HepG2 (cell line): ENCODE data around the gene ZNF318. TPM values are rescaled to one million over a fixed set of nuclear protein-coding genes. Genes with fewer than 3 reads are reported as not detected.
A peak's percentile ranks its signal among the peaks of the same experiment; 100 is the strongest.

Experiments
- ATAC-seq: fragments of 200-7000 bp; cut with Tn5 transposase; 3 replicates; pipeline ENCODE4 v1.9.1; 2020; ENCODE audit warnings: mild to moderate bottlenecking, moderate library complexity
- BruUV-seq: library from RNA; stranded (reverse); fragments of 400-500 nt; replicated peaks from 2 replicates; lab custom pipeline; 2021; lab: Mats Ljungman, UMichigan
- CTCF ChIA-PET: fragments of 300-600 bp; formaldehyde crosslinking; extraction: SDS; loops from one replicate; lab custom pipeline; 2021; ENCODE audit warnings: low total read pairs, inconsistent platforms, low intra/inter-chr PET ratio; lab: Yijun Ruan, JAX
- POLR2A ChIA-PET: fragments of 350-600 bp; sonication (Branson Sonifier 250); formaldehyde crosslinking; loops from one replicate; lab custom pipeline; 2020; ENCODE audit warnings: antibody characterized with exemption, inconsistent platforms; lab: Yijun Ruan, JAX
- DNase-seq: peaks from one replicate; pipeline ENCODE4 v3.0.0-alpha.2; 2015; ENCODE audit warnings: low spot score
- FAIRE-seq: peaks from 3 replicates; lab custom pipeline; 2011; peaks lifted over from hg19 to GRCh38; lab: Jason Lieb, UNC
- H2AFZ ChIP-seq: one replicate; pipeline ENCODE4 v1.6.1; 2011; ENCODE audit warnings: low read length, inconsistent platforms
- H3K27ac ChIP-seq: fragments of 300-600 bp; 3 replicates; pipeline ENCODE4 v1.8.0; 2011; ENCODE audit warnings: mixed run types, mild to moderate bottlenecking, mixed read lengths, low read length, inconsistent platforms; ENCODE audit not compliant: insufficient read depth; ENCODE audit errors: extremely low read length
- H3K27me3 ChIP-seq, 2 experiments: fragments of 200-600 bp in 1 of 2; 2 replicates in 1 of 2; 3 replicates in 1 of 2; pipeline versions ENCODE4 v1.6.0 to v1.8.0; 2011; ENCODE audit warnings: low read length in 2 of 2, mild to moderate bottlenecking in 2 of 2, moderate library complexity in 2 of 2, inconsistent platforms in 1 of 2; ENCODE audit not compliant: insufficient read depth in 2 of 2, control insufficient read depth in 1 of 2
- H3K36me3 ChIP-seq, 2 experiments: fragments of 200-600 bp in 1 of 2; replicated peaks in 1 of 2; 2 replicates in 1 of 2; 3 replicates in 1 of 2; pipeline versions ENCODE4 v1.5.1 to v1.8.0; 2011; ENCODE audit warnings: low read length in 2 of 2, inconsistent platforms in 1 of 2; ENCODE audit not compliant: insufficient read depth in 2 of 2, control insufficient read depth in 1 of 2
- H3K4me1 ChIP-seq: 2 replicates; pipeline ENCODE4 v1.5.1; 2012; ENCODE audit warnings: low read length, inconsistent platforms; ENCODE audit not compliant: insufficient read depth
- H3K4me2 ChIP-seq: 2 replicates; pipeline ENCODE4 v1.6.0; 2011; ENCODE audit warnings: low read depth, low read length, inconsistent platforms
- H3K4me3 ChIP-seq, 3 experiments: fragments of 200-600 bp in 1 of 3; sonication (generic), shearing (Covaris generic) in 1 of 3; replicated peaks in 1 of 3; 2 replicates each; pipeline ENCODE4 v1.5.1; 2011 to 2016; ENCODE audit warnings: low read length in 3 of 3, inconsistent platforms in 2 of 3, low read depth in 2 of 3, mild to moderate bottlenecking in 2 of 3, control low read depth in 1 of 3, mixed read lengths in 1 of 3; ENCODE audit not compliant: insufficient read depth in 1 of 3
- H3K79me2 ChIP-seq: one replicate; pipeline ENCODE4 v1.6.1; 2011; ENCODE audit warnings: low read length, inconsistent platforms; ENCODE audit not compliant: insufficient read depth
- H3K9ac ChIP-seq: 2 replicates; pipeline ENCODE4 v1.6.0; 2011; ENCODE audit warnings: mild to moderate bottlenecking, low read depth, low read length, inconsistent platforms; ENCODE audit not compliant: insufficient read depth
- H3K9me3 ChIP-seq: 2 replicates; pipeline ENCODE4 v1.5.1; 2012; ENCODE audit warnings: mild to moderate bottlenecking, low read length
- H4K20me1 ChIP-seq: 2 replicates; pipeline ENCODE4 v1.6.0; 2011; ENCODE audit warnings: inconsistent platforms, mild to moderate bottlenecking, low read length, moderate library complexity; ENCODE audit not compliant: insufficient read depth
- ATF7 ChIP-seq, 2 experiments: fragments of 450-650 bp in 1 of 2; sonication (generic) in 1 of 2; formaldehyde crosslinking in 1 of 2; IDR thresholded peaks; 2 replicates each; pipeline versions ENCODE4 v1.4.0 to v1.6.1; 2016 to 2020; ENCODE audit warnings: antibody characterized with exemption in 1 of 2, mild to moderate bottlenecking in 1 of 2, missing genetic modification reagents in 1 of 2
- CC2D1A ChIP-seq: sonication (generic); formaldehyde crosslinking; IDR thresholded peaks from 2 replicates; pipeline ENCODE4 v1.8.1; 2023; ENCODE audit warnings: mild to moderate bottlenecking, missing genetic modification reagents
- CREB1 ChIP-seq, 2 experiments: fragments of 450-650 bp in 1 of 2; IDR thresholded peaks; 2 replicates each; pipeline ENCODE4 v1.6.1; 2016 to 2017; ENCODE audit warnings: control low read depth in 1 of 2, mild to moderate bottlenecking in 1 of 2, missing compliant biosample characterization in 1 of 2, missing genetic modification characterization in 1 of 2
- DNMT1 ChIP-seq: sonication (generic); formaldehyde crosslinking; IDR thresholded peaks from 2 replicates; pipeline ENCODE4 v1.5.1; 2020; ENCODE audit warnings: mild to moderate bottlenecking, missing genetic modification reagents
- MED8 ChIP-seq: sonication (generic); formaldehyde crosslinking; IDR thresholded peaks from 2 replicates; pipeline ENCODE4 v1.8.1; 2023; ENCODE audit warnings: mild to moderate bottlenecking, missing genetic modification reagents; ENCODE audit not compliant: insufficient replicate concordance
- ZBTB49 ChIP-seq: sonication (generic); formaldehyde crosslinking; IDR thresholded peaks from 2 replicates; pipeline ENCODE4 v1.4.0; 2020; ENCODE audit warnings: missing genetic modification reagents, borderline replicate concordance
- ZC3H13 ChIP-seq: sonication (generic); formaldehyde crosslinking; IDR thresholded peaks from 2 replicates; pipeline ENCODE4 v1.8.1; 2023; ENCODE audit warnings: mild to moderate bottlenecking, missing genetic modification reagents, moderate library complexity
- ZFP62 ChIP-seq: sonication (generic); formaldehyde crosslinking; IDR thresholded peaks from 2 replicates; pipeline ENCODE4 v1.4.0; 2020; ENCODE audit warnings: missing genetic modification reagents
- ZKSCAN5 ChIP-seq: sonication (generic); formaldehyde crosslinking; IDR thresholded peaks from 2 replicates; pipeline ENCODE4 v1.5.1; 2020; ENCODE audit warnings: mild to moderate bottlenecking, missing genetic modification reagents
- ZNF446 ChIP-seq: sonication (generic); formaldehyde crosslinking; IDR thresholded peaks from 2 replicates; pipeline ENCODE4 v1.5.0; 2020; ENCODE audit warnings: mild to moderate bottlenecking, missing genetic modification reagents
- ZNF614 ChIP-seq: IDR thresholded peaks from 2 replicates; pipeline ENCODE4 v1.6.1; 2018; ENCODE audit warnings: missing biosample characterization, missing genetic modification reagents, inconsistent platforms, borderline replicate concordance
- WGBS: methylation state at CpG from one replicate; pipeline ENCODE4 v1.1.6; 2017; ENCODE audit warnings: low lambda C conversion rate; 5-methylcytosine and 5-hydroxymethylcytosine counted together
- in situ Hi-C: cut with HindIII; loops from 2 replicates; pipeline ENCODE4 v1.10.0; 2017; ENCODE audit warnings: low pct_unique_long_range_greater_than_20kb; ENCODE audit not compliant: extremely low pct_ligation_motif_present
- intact Hi-C: fragments of 100-400 bp; cut with micrococcal nuclease; formaldehyde crosslinking; loops from one replicate; pipeline ENCODE4 v1.10.0; 2022; ENCODE audit not compliant: unreplicated experiment
- polyA plus RNA-seq, 8 experiments: library from polyadenylated mRNA; depleted of rRNA in 3 of 8; stranded (reverse) in 7 of 8; unstranded in 1 of 8; fragments of >200 nt; fragmentation: Illumina TruSeq in 4 of 8; extraction: Trizol in 4 of 8; gene quantifications; 2 replicates each; pipeline versions ENCODE4 v1.2.1 to v1.2.3, GENCODE V29; 2011 to 2016; ENCODE audit warnings: low read depth in 4 of 8, missing spikeins in 1 of 8, mixed read lengths in 1 of 8; ENCODE audit not compliant: insufficient read depth in 1 of 8
- total RNA-seq, 5 experiments: library from RNA; depleted of rRNA; stranded (reverse); fragments of >200 nt; fragmentation: Illumina TruSeq; extraction: Trizol; gene quantifications; 2 replicates each; pipeline ENCODE4 v1.2.3, GENCODE V29; 2016; ENCODE audit warnings: low read depth in 1 of 5

The ZNF318 gene
- total and polyA plus RNA-seq, 2 of the 13 experiments (the other 11 are each of a cell fraction or from before 2014, with no cell fraction given) = 13.0 to 14.5 TPM

DNA sequence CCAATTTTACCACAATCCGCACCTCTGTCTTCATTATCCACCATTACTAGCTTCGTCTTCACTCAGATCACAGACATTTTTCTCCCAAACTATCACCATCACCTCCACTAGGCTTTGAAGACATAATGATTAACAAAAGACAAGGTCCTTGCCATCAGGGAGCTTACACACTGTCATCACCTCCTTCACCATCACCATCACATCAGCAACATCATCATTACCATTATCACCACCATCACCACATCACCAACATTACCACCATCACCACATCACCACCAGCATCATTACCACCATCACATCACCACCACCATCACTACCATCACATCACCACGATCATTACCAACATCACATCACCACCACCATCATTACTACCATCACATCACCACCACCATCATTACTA lies 75.7 kb downstream of the ZNF318 start:
- H3K4me3 ChIP-seq = no peak overlapping the region
- FAIRE-seq = peak; percentile 23
- no peak for DNase-seq
- H4K20me1 ChIP-seq = no peaks in the 10 kb centered on the region
- H2AFZ ChIP-seq = no peak overlapping the region
- H3K36me3 ChIP-seq = no peaks in the 10 kb centered on the region
- H3K27me3 ChIP-seq = no peaks in the 10 kb centered on the region
- BruUV-seq = no TSS peak
- no peak overlapping the region for H3K9ac ChIP-seq
- H3K9me3 ChIP-seq = no peaks in the 10 kb centered on the region
- CTCF ChIA-PET = no interaction called here
- in situ Hi-C loops = no loop called here
- no peak overlapping the region for H3K27ac ChIP-seq
- intact Hi-C loops = no loop called here
- POLR2A ChIA-PET = interaction anchor here (8.3 kb wide), 1 partner anchor 23 kb away, joined by 314 read pairs; no protein-coding TSS in a partner anchor
- ATAC-seq = no peak
- H3K4me1 ChIP-seq = peaks cover 96% of the 10 kb centered on the region
- no peaks in the 10 kb centered on the region for H3K79me2 ChIP-seq
- WGBS = 95% methylated on average over 2 of the region's 3 CpGs
- H3K4me2 ChIP-seq = no peak overlapping the region
- TF ChIP-seq ZC3H13 (CRISPR knock-in tag) (no peak), CREB1 (IDR thresholded peaks at IDR 0.05) (peak; percentile 56; the same call in 1 of the 2 replicates), CREB1 (CRISPR knock-in tag; IDR thresholded peaks at IDR 0.05) (no peak), CC2D1A (no peak), MED8 (no peak), ZNF614 (CRISPR knock-in tag) (no peak), ATF7 (IDR thresholded peaks at IDR 0.05) (0 out of 2 replicates have a peak, but pooled peaks have one; percentile 3), ATF7 (CRISPR knock-in tag; IDR thresholded peaks at IDR 0.05) (no peak), ZNF446 (CRISPR knock-in tag) (0 out of 2 replicates have a peak, but pooled peaks have one; percentile 14), DNMT1 (0 out of 2 replicates have a peak, but pooled peaks have one; percentile 53), ZKSCAN5 (CRISPR knock-in tag) (0 out of 2 replicates have a peak, but pooled peaks have one; percentile 42), ZFP62 (CRISPR knock-in tag) (no peak), ZBTB49 (CRISPR knock-in tag) (no peak)
